IMR-90 (cell line): ENCODE measurements around the gene MRTFA. TPM values are rescaled to one million over a fixed set of nuclear protein-coding genes. Genes with fewer than 3 reads are reported as not detected.

Experiments
- ATAC-seq: fragments of 200-7000 bp; cut with Tn5 transposase; 2 replicates; pipeline ENCODE4 v1.9.1; 2020; ENCODE audit warnings: low read depth, mild to moderate bottlenecking, moderate library complexity
- BruUV-seq: library from RNA; stranded (reverse); fragments of 400-500 nt; replicated peaks from 2 replicates; lab custom pipeline; 2021; lab: Mats Ljungman, UMichigan
- CTCF ChIA-PET: fragments of 300-600 bp; formaldehyde crosslinking; extraction: SDS; loops from one replicate; lab custom pipeline; 2021; ENCODE audit warnings: antibody characterized with exemption; lab: Yijun Ruan, JAX
- POLR2A ChIA-PET: fragments of 300-600 bp; sonication (Branson Sonifier 250); formaldehyde crosslinking; loops from one replicate; lab custom pipeline; 2022; ENCODE audit warnings: antibody characterized with exemption; ENCODE audit not compliant: unreplicated experiment; lab: Charles Lee
- DNase-seq: peaks from one replicate; pipeline ENCODE4 v3.0.0; 2013
- H2AFZ ChIP-seq: replicated peaks from 2 replicates; pipeline ENCODE3; 2013; ENCODE audit warnings: low read length, mild to moderate bottlenecking; ENCODE audit not compliant: poor library complexity
- H2AK5ac ChIP-seq: 2 replicates; pipeline ENCODE4 v1.6.1; 2013; ENCODE audit warnings: low read depth, low read length, inconsistent platforms
- H2AK9ac ChIP-seq: replicated peaks from 2 replicates; pipeline ENCODE3; 2013; ENCODE audit warnings: mild to moderate bottlenecking, low read depth, low read length, moderate library complexity; ENCODE audit not compliant: poor library complexity
- H2BK120ac ChIP-seq: 2 replicates; pipeline ENCODE4 v1.6.1; 2013; ENCODE audit warnings: low read depth, low read length, inconsistent platforms
- H2BK15ac ChIP-seq: 3 replicates; pipeline ENCODE4 v1.6.1; 2013; ENCODE audit warnings: low read depth, low read length, inconsistent platforms
- H2BK20ac ChIP-seq: 2 replicates; pipeline ENCODE4 v1.6.1; 2013; ENCODE audit warnings: low read depth, mild to moderate bottlenecking, inconsistent platforms, low read length, moderate library complexity
- H2BK5ac ChIP-seq: 2 replicates; pipeline ENCODE4 v1.6.1; 2013; ENCODE audit warnings: mild to moderate bottlenecking, low read depth, low read length, inconsistent platforms; ENCODE audit not compliant: poor library complexity, severe bottlenecking
- H3K14ac ChIP-seq: replicated peaks from 2 replicates; pipeline ENCODE4 v1.6.1; 2013; ENCODE audit warnings: low read depth, low read length, inconsistent platforms
- H3K18ac ChIP-seq: 2 replicates; pipeline ENCODE4 v1.6.1; 2013; ENCODE audit warnings: low read depth, low read length, control low read depth
- H3K23ac ChIP-seq: 2 replicates; pipeline ENCODE4 v1.6.1; 2013; ENCODE audit warnings: low read depth, low read length, inconsistent platforms
- H3K27ac ChIP-seq: 2 replicates; pipeline ENCODE4 v1.5.1; 2013; ENCODE audit warnings: mild to moderate bottlenecking, control low read depth, low read length; ENCODE audit not compliant: insufficient read depth
- H3K27me3 ChIP-seq: 2 replicates; pipeline ENCODE4 v1.6.1; 2013; ENCODE audit warnings: low read length; ENCODE audit not compliant: control insufficient read depth, insufficient read depth
- H3K36me3 ChIP-seq: 2 replicates; pipeline ENCODE4 v1.6.1; 2013; ENCODE audit warnings: low read length, mixed read lengths; ENCODE audit not compliant: control insufficient read depth, insufficient read depth
- H3K4ac ChIP-seq: 2 replicates; pipeline ENCODE4 v1.6.1; 2013; ENCODE audit warnings: low read depth, low read length, inconsistent platforms
- H3K4me1 ChIP-seq: 2 replicates; pipeline ENCODE4 v1.6.1; 2013; ENCODE audit warnings: low read length, mixed read lengths; ENCODE audit not compliant: control insufficient read depth, insufficient read depth
- H3K4me2 ChIP-seq: 2 replicates; pipeline ENCODE4 v1.6.1; 2013; ENCODE audit warnings: low read depth, mild to moderate bottlenecking, control low read depth, low read length, moderate library complexity
- H3K4me3 ChIP-seq: 2 replicates; pipeline ENCODE4 v1.5.1; 2013; ENCODE audit warnings: low read depth, mild to moderate bottlenecking, control low read depth, low read length, moderate library complexity; ENCODE audit not compliant: insufficient read depth
- H3K56ac ChIP-seq: 2 replicates; pipeline ENCODE4 v1.6.1; 2013; ENCODE audit warnings: low read length, inconsistent platforms; ENCODE audit not compliant: insufficient read depth; ENCODE audit errors: extremely low read depth
- H3K79me1 ChIP-seq, 2 experiments: 2 replicates each; pipeline ENCODE4 v1.6.1; 2013; ENCODE audit warnings: low read length in 2 of 2, inconsistent platforms in 1 of 2, low read depth in 1 of 2
- H3K9ac ChIP-seq: 2 replicates; pipeline ENCODE4 v1.6.1; 2013; ENCODE audit warnings: low read depth, low read length, control low read depth
- H3K9me1 ChIP-seq: 2 replicates; pipeline ENCODE4 v1.6.1; 2013; ENCODE audit warnings: low read length, inconsistent platforms; ENCODE audit not compliant: insufficient read depth
- H3K9me3 ChIP-seq: 2 replicates; pipeline ENCODE4 v1.6.1; 2013; ENCODE audit warnings: low read length; ENCODE audit not compliant: control insufficient read depth, insufficient read depth
- H4K20me1 ChIP-seq: 2 replicates; pipeline ENCODE4 v1.6.1; 2013; ENCODE audit warnings: low read length, inconsistent platforms; ENCODE audit not compliant: insufficient read depth
- H4K5ac ChIP-seq: 2 replicates; pipeline ENCODE4 v1.6.1; 2013; ENCODE audit warnings: mild to moderate bottlenecking, low read depth, low read length, control low read depth
- H4K8ac ChIP-seq, 2 experiments: 2 replicates each; pipeline ENCODE4 v1.6.1; 2013; ENCODE audit warnings: low read depth in 2 of 2, low read length in 2 of 2, control low read depth in 1 of 2, inconsistent platforms in 1 of 2
- H4K91ac ChIP-seq: 2 replicates; pipeline ENCODE4 v1.6.1; 2013; ENCODE audit warnings: low read depth, low read length, inconsistent platforms; ENCODE audit not compliant: insufficient read depth
- CEBPB ChIP-seq: IDR thresholded peaks from 2 replicates; pipeline ENCODE4 v1.6.1; 2012; ENCODE audit warnings: low read depth, low read length, improper control_type of control experiment
- ELK1 ChIP-seq: fragments of 150-350 bp; IDR thresholded peaks from 2 replicates; pipeline ENCODE4 v1.6.1; 2016; ENCODE audit warnings: low read depth, mild to moderate bottlenecking, low read length, moderate library complexity, borderline replicate concordance
- MAFK ChIP-seq: IDR thresholded peaks from 2 replicates; pipeline ENCODE4 v1.6.1; 2012; ENCODE audit warnings: low read depth, low read length, improper control_type of control experiment
- MAZ ChIP-seq: IDR thresholded peaks from 2 replicates; pipeline ENCODE4 v1.6.1; 2012; ENCODE audit warnings: low read depth, mild to moderate bottlenecking, low read length, improper control_type of control experiment, moderate library complexity, borderline replicate concordance
- MXI1 ChIP-seq: IDR thresholded peaks from 2 replicates; pipeline ENCODE4 v1.6.1; 2012; ENCODE audit warnings: low read depth, mild to moderate bottlenecking, low read length, moderate library complexity, borderline replicate concordance
- RFX5 ChIP-seq: IDR thresholded peaks from 2 replicates; pipeline ENCODE4 v1.8.0; 2012; ENCODE audit warnings: low read depth, mild to moderate bottlenecking, low read length, moderate library complexity
- WGBS, 2 experiments: methylation state at CpG; one replicate each; pipeline versions ENCODE4 v1.1.5 to v1.1.7; 2013; ENCODE audit warnings: missing lambda C conversion rate in 2 of 2; ENCODE audit not compliant: insufficient read length in 1 of 2; ENCODE audit errors: extremely low coverage in 2 of 2; 5-methylcytosine and 5-hydroxymethylcytosine counted together
- dilution Hi-C: fragments of 300-500 bp; cut with HindIII; formaldehyde crosslinking; loops from one replicate; pipeline ENCODE4 v1.14.3; 2018; ENCODE audit warnings: low sequenced_read_pairs; ENCODE audit not compliant: unreplicated experiment
- in situ Hi-C: fragments of 300-500 bp; cut with MboI; formaldehyde crosslinking; loops from 3 replicates; pipeline ENCODE4 v1.14.3; 2019; ENCODE audit warnings: low sequenced_read_pairs, inconsistent platforms, mixed read lengths
- intact Hi-C: fragments of 100-400 bp; cut with micrococcal nuclease; formaldehyde crosslinking; loops from 2 replicates; pipeline ENCODE4 v1.10.0; 2022
- polyA plus RNA-seq, 3 experiments: library from polyadenylated mRNA; depleted of rRNA; stranded (reverse); fragments of >200 nt; gene quantifications; 2 replicates each; pipeline ENCODE4 v1.2.3, GENCODE V29; 2012; ENCODE audit warnings: low replicate concordance in 1 of 3
- total RNA-seq: library from RNA; depleted of rRNA; stranded (reverse); fragments of >200 nt; gene quantifications from 2 replicates; pipeline ENCODE4 v1.2.3, GENCODE V29; 2012

Gene MRTFA
- total and polyA plus RNA-seq, 2 of the 4 experiments (the other 2 are of a cell fraction) = 12.5 to 17.2 TPM

GRCh38 chr22:40434106-40434505 is 202.4 kb downstream of the MRTFA start:
- Histone ChIP-seq H3K4me1 (peaks cover 24% of the 10 kb centered on the region), H3K9ac (no peak overlapping the region), H4K5ac (0 out of 2 replicates have a peak overlapping the region, but pooled peaks have one; percentile 32), H2AFZ (no peak overlapping the region), H4K91ac (no peak overlapping the region), H4K20me1 (peaks cover 20% of the 10 kb centered on the region), H2BK120ac (no peak overlapping the region; the same call in 1 of the 2 replicates), H3K4me2 (no peak overlapping the region), H3K4me3 (no peak overlapping the region), H2BK15ac (no peak overlapping the region), H3K9me1 (peaks cover 23% of the 10 kb centered on the region), H3K27me3 (no peaks in the 10 kb centered on the region), H3K4ac (no peak overlapping the region), H3K14ac (0 out of 2 replicates have a peak overlapping the region, but pooled peaks have one; percentile 38), H3K27ac (no peak overlapping the region), H3K79me1 (peaks cover 40 to 85% of the 10 kb centered on the region in 2 experiments), H3K36me3 (peaks cover 23% of the 10 kb centered on the region), H3K23ac (no peak overlapping the region), H2AK9ac (no peak overlapping the region), H3K18ac (no peak overlapping the region), H2BK20ac (no peak overlapping the region), H3K9me3 (no peaks in the 10 kb centered on the region), H4K8ac (peak overlapping the region in 1 of 2 experiments; percentile 47; a peak in 2 of 4 replicates), H3K56ac (no peak overlapping the region), H2AK5ac (0 out of 2 replicates have a peak overlapping the region, but pooled peaks have one; percentile 43), H2BK5ac (no peak overlapping the region)
- no CpG with 5 or more reads among the region's 3 CpGs for WGBS, 2 experiments
- CTCF ChIA-PET = no interaction called here
- POLR2A ChIA-PET = no interaction called here
- ATAC-seq (no peak), DNase-seq (peak; percentile 28)
- TF ChIP-seq MAZ = no peak
- TF ChIP-seq MXI1 = no peak
- TF ChIP-seq RFX5 = no peak
- no peak for TF ChIP-seq ELK1
- TF ChIP-seq MAFK = no peak
- no peak for TF ChIP-seq CEBPB
- intact Hi-C loops = no loop called here
- in situ Hi-C loops = loop anchor here (5.0 to 25.0 kb wide), 2 partner anchors 208 to 453 kb away; no protein-coding TSS in a partner anchor
- dilution Hi-C loops = no loop called here
- BruUV-seq = no TSS peak
